Measurements from ENCODE around the gene MN1. TPM values are rescaled to one million over a fixed set of nuclear protein-coding genes. Genes with fewer than 3 reads are reported as not detected.

The MN1 gene
- total and polyA plus RNA-seq, 7 donors: 4.3 to 39.3 (median 17.6) TPM

- peaks cover 8% of the 10 kb centered on the region for H3K4me1 ChIP-seq
- H3K27me3 ChIP-seq (ENCODE audit: insufficient read depth in 3 of 3, low read length in 2 of 3): no peaks in the 10 kb centered on the region
- no peak overlapping the region for H3K27ac ChIP-seq
- TF ChIP-seq CTCF (IDR thresholded peaks at IDR 0.05): no peak
- H3K9me3 ChIP-seq: no peaks in the 10 kb centered on the region
- no peak overlapping the region for H3K4me3 ChIP-seq
- DNase-seq (no peak), ATAC-seq (no peak)
- intact Hi-C loops (cut with DNase I): no loop called here
- 85 to 93% (median 86%) methylated on average over 8 of the region's 8 CpGs for WGBS, 3 donors
- H3K36me3 ChIP-seq (ENCODE audit: insufficient read depth in 1 of 2, low read depth in 1 of 2): no peaks in the 10 kb centered on the region
Observed at GRCh38 chr22:27709919-27710675, 91.5 kb downstream of the MN1 start.

- DNase-seq: no peak
- Histone ChIP-seq H3K36me3 (ENCODE audit: insufficient read depth in 1 of 2, low read depth in 1 of 2) (no peaks in the 10 kb centered on the region), H3K9me3 (peaks cover 8% of the 10 kb centered on the region), H3K27ac (no peak overlapping the region), H3K4me1 (peaks cover 13% of the 10 kb centered on the region), H3K4me3 (no peak overlapping the region), H3K27me3 (ENCODE audit: insufficient read depth in 3 of 3, low read length in 2 of 3) (no peaks in the 10 kb centered on the region)
- TF ChIP-seq CTCF (IDR thresholded peaks at IDR 0.05): no peak
- ATAC-seq: no peak
- intact Hi-C loops (cut with DNase I): no loop called here
- WGBS, 3 donors: 95 to 99% (median 97%) methylated on average over 5 of the region's 5 CpGs
Observed at GRCh38 chr22:27706489-27706888, 95.1 kb downstream of the MN1 start.

GRCh38 chr22:27705408-27706080 lies 96.0 kb downstream of the MN1 start:
- Histone ChIP-seq H3K27ac (peak overlapping the region; percentile 53), H3K36me3 (ENCODE audit: insufficient read depth in 1 of 2, low read depth in 1 of 2) (no peaks in the 10 kb centered on the region), H3K4me1 (peaks cover 13% of the 10 kb centered on the region), H3K27me3 (ENCODE audit: insufficient read depth in 3 of 3, low read length in 2 of 3) (no peaks in the 10 kb centered on the region), H3K9me3 (peaks cover 8% of the 10 kb centered on the region), H3K4me3 (no peak overlapping the region)
- no peak for TF ChIP-seq CTCF (IDR thresholded peaks at IDR 0.05)
- DNase-seq: no peak
- 36 to 38% (median 37%) methylated on average over 12 of the region's 12 CpGs for WGBS, 3 donors
- peak; percentile 81 to 98 (median 88) for ATAC-seq
- intact Hi-C loops (cut with DNase I): no loop called here

- ATAC-seq (no peak), DNase-seq (no peak)
- TF ChIP-seq CTCF (IDR thresholded peaks at IDR 0.05): no peak
- no peak overlapping the region for H3K4me3 ChIP-seq
- peaks cover 13% of the 10 kb centered on the region for H3K4me1 ChIP-seq
- no peaks in the 10 kb centered on the region for H3K27me3 ChIP-seq (ENCODE audit: insufficient read depth in 3 of 3, low read length in 2 of 3)
- H3K9me3 ChIP-seq: peaks cover 8% of the 10 kb centered on the region
- intact Hi-C loops (cut with DNase I): no loop called here
- H3K27ac ChIP-seq: peak overlapping the region; percentile 53
- 90 to 98% (median 91%) methylated on average over 6 of the region's 6 CpGs for WGBS, 3 donors
- H3K36me3 ChIP-seq (ENCODE audit: insufficient read depth in 1 of 2, low read depth in 1 of 2): no peaks in the 10 kb centered on the region
Observed at GRCh38 chr22:27704581-27704980, 97.0 kb downstream of the MN1 start.
